OCI-LY1 (cell line): Measurements from ENCODE around the gene CAMTA1.

Experiments
- EZH2 ChIP-seq: fragments of 200-600 bp; sonication (generic), shearing (Covaris generic); IDR thresholded peaks from 2 replicates; pipeline ENCODE4 v1.8.0; 2017; ENCODE audit warnings: borderline replicate concordance, mixed run types, mild to moderate bottlenecking, antibody characterized with exemption, low read length, moderate library complexity, mixed read lengths
- TF ChIP-seq, protein P1 (sequence below): fragments of 200-600 bp; sonication (generic), shearing (Covaris generic); IDR thresholded peaks from 2 replicates; pipeline ENCODE4 v1.5.1; 2017; ENCODE audit warnings: mild to moderate bottlenecking, antibody characterized with exemption, low read length, moderate library complexity, mixed read lengths

DNA sequence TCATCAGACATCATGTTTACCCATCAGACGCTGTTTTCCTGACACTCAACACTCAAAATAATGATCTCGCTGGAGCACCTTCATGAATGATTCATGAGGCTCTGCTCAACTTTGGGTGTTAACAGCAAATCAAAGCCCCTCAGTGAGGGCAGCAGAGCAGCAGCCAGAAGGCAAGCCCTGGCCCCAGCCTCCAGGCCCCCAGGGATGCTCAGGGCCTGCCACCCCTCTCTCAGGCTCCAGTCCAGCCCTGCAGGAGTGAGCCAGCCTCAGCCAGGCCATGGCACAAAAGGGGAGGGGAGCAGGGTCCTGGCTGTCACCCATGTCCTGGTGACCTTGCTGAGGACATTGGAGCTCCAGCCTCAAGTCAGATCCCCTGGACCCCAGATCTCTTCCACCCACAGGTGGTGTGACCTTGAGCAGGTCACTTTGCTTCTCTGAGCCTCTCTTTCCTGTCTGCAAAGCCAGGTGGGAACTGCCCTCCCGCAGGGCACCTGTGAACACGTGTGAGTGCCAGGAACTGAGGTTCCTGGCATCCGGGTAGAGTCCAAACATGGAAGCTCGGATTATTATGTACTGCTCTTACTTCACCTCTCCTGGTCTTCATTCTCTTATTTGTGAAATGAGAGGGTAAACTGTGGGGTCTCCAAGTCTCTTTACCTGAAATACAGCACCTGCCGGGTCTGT lies 824.2 kb downstream of the CAMTA1 start:
- TF ChIP-seq, protein P1, sequence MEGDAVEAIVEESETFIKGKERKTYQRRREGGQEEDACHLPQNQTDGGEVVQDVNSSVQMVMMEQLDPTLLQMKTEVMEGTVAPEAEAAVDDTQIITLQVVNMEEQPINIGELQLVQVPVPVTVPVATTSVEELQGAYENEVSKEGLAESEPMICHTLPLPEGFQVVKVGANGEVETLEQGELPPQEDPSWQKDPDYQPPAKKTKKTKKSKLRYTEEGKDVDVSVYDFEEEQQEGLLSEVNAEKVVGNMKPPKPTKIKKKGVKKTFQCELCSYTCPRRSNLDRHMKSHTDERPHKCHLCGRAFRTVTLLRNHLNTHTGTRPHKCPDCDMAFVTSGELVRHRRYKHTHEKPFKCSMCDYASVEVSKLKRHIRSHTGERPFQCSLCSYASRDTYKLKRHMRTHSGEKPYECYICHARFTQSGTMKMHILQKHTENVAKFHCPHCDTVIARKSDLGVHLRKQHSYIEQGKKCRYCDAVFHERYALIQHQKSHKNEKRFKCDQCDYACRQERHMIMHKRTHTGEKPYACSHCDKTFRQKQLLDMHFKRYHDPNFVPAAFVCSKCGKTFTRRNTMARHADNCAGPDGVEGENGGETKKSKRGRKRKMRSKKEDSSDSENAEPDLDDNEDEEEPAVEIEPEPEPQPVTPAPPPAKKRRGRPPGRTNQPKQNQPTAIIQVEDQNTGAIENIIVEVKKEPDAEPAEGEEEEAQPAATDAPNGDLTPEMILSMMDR, result no peak
- TF ChIP-seq EZH2, result no peak
